Glutamatergic neuron (in vitro differentiated cells): ENCODE measurements around the gene ASTN2. TPM values are rescaled to one million over a fixed set of nuclear protein-coding genes. Genes with fewer than 3 reads are reported as not detected.

Source experiments
- DNase-seq: peaks from one replicate; pipeline ENCODE4 v3.0.0; 2022
- H3K27ac Mint-ChIP-seq: one replicate; pipeline ENCODE4 v1.8.0; 2020; ENCODE audit warnings: mild to moderate bottlenecking, mixed read lengths, inconsistent platforms; ENCODE audit not compliant: unreplicated experiment
- H3K27me3 Mint-ChIP-seq: one replicate; pipeline ENCODE4 v1.8.0; 2020; ENCODE audit warnings: mild to moderate bottlenecking, moderate library complexity, mixed read lengths, inconsistent platforms; ENCODE audit not compliant: unreplicated experiment
- H3K36me3 Mint-ChIP-seq: one replicate; pipeline ENCODE4 v1.8.0; 2020; ENCODE audit warnings: mild to moderate bottlenecking, mixed read lengths, inconsistent platforms; ENCODE audit not compliant: unreplicated experiment
- H3K4me1 Mint-ChIP-seq: one replicate; pipeline ENCODE4 v1.8.0; 2020; ENCODE audit warnings: mild to moderate bottlenecking, low read depth, mixed read lengths, inconsistent platforms; ENCODE audit not compliant: unreplicated experiment
- H3K4me3 Mint-ChIP-seq: one replicate; pipeline ENCODE4 v1.8.0; 2020; ENCODE audit warnings: mild to moderate bottlenecking, mixed read lengths, inconsistent platforms; ENCODE audit not compliant: unreplicated experiment
- H3K9me3 Mint-ChIP-seq: one replicate; pipeline ENCODE4 v1.8.0; 2020; ENCODE audit warnings: mild to moderate bottlenecking, moderate library complexity, mixed read lengths, inconsistent platforms; ENCODE audit not compliant: unreplicated experiment
- CTCF ChIP-seq: fragments of 200-600 bp; sonication (generic); IDR thresholded peaks from one replicate; pipeline ENCODE4 v1.5.0; 2021; ENCODE audit not compliant: partially characterized antibody, unreplicated experiment
- total RNA-seq: library from RNA; stranded (reverse); fragmentation: NEBNext Ultra II Directional; extraction: Animal tissue kit (Norgen Biotek cat#: 25700); gene quantifications from one replicate; pipeline ENCODE4 v1.2.1, GENCODE V29; 2021; ENCODE audit not compliant: unreplicated experiment

The ASTN2 gene
- total RNA-seq, 1 donor from 2014 or later = 134 TPM

DNA sequence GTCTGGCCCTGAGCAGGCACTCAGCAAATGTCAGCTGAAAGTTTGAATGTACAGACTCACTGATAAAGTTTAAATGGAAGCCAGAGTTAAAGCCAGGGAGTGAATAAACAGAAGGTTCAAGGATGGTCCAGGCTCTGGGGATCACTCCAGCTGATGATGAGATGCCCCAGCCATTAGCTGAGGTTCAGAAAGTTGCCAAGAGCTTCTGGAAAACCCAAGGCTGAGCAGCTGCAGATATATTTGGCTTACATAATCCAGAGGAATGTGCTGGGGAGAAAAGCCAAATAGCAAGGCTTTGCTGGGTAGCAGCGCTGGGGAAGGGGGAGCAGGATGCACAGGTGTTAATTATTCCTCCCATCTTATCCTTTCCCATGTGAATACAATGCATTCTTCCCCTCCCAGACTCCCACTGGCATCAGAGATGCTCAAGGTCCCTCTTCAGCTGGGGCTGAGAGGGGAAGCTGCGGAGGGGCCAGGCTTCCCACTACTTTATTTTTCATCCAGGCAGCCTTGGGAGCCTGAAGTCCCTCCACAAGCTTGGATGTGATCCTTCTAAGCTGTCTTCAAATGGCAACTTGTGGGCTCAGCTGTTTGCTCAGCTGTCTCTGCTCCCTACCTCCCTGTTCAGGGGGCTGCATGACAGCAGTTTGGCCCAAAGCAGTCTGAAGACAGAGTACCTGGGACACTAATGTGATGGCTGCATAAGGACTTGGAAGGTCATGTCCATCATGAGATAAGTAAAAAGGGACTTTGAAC, 386.6 kb downstream of the ASTN2 start:
- peaks cover 3% of the 10 kb centered on the region for H3K4me1 Mint-ChIP-seq
- H3K27me3 Mint-ChIP-seq = no peaks in the 10 kb centered on the region
- H3K36me3 Mint-ChIP-seq = no peaks in the 10 kb centered on the region
- H3K4me3 Mint-ChIP-seq = no peak overlapping the region
- TF ChIP-seq CTCF = no peak
- DNase-seq = no peak
- peaks cover 2% of the 10 kb centered on the region for H3K9me3 Mint-ChIP-seq
- no peak overlapping the region for H3K27ac Mint-ChIP-seq

GRCh38 chr9:117021906-117022305, 393.0 kb downstream of the ASTN2 start:
- TF ChIP-seq CTCF = no peak
- no peak for DNase-seq
- H3K9me3 Mint-ChIP-seq = no peaks in the 10 kb centered on the region
- H3K4me3 Mint-ChIP-seq = no peak overlapping the region
- H3K27ac Mint-ChIP-seq = no peak overlapping the region
- H3K27me3 Mint-ChIP-seq = no peaks in the 10 kb centered on the region
- peaks cover 1% of the 10 kb centered on the region for H3K4me1 Mint-ChIP-seq
- no peaks in the 10 kb centered on the region for H3K36me3 Mint-ChIP-seq

GRCh38 chr9:117018966-117019617, 395.8 kb downstream of the ASTN2 start:
- Mint-ChIP-seq H3K4me1 (peaks cover 6% of the 10 kb centered on the region), H3K9me3 (peaks cover 2% of the 10 kb centered on the region), H3K27ac (no peak overlapping the region), H3K27me3 (peaks cover 2% of the 10 kb centered on the region), H3K36me3 (no peaks in the 10 kb centered on the region), H3K4me3 (no peak overlapping the region)
- no peak for TF ChIP-seq CTCF
- DNase-seq = no peak

DNA sequence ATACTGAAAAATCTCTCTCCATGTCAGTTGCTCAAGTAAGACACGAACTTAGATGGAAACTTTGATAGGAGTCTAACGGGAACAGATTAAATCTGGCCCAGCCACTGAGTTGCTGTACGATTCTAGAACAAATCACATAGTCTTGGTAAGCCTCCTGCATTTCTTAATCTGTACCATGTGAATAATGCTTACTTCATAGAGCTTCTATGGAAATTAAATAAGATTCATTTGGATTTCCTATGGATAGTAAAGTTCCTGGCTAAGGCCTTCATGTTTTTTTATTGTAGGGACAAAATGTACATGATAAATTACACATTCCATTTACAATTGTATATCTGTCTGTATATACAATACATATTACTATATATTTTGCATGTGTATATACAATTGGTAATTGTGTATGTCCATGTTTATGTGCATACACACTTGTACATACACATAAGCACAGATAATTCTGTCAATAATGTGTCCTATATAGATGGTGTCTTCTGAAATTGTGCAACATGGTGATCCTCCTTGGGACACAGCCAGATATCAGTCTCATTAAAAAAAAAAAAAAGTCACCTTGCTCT, 397.4 kb downstream of the ASTN2 start:
- peaks cover 2% of the 10 kb centered on the region for H3K27me3 Mint-ChIP-seq
- no peak overlapping the region for H3K4me3 Mint-ChIP-seq
- no peak for DNase-seq
- no peak for TF ChIP-seq CTCF
- no peaks in the 10 kb centered on the region for H3K36me3 Mint-ChIP-seq
- no peak overlapping the region for H3K27ac Mint-ChIP-seq
- peaks cover 6% of the 10 kb centered on the region for H3K9me3 Mint-ChIP-seq
- H3K4me1 Mint-ChIP-seq = peaks cover 16% of the 10 kb centered on the region

GRCh38 chr9:117014061-117014460, 400.8 kb downstream of the ASTN2 start:
- Mint-ChIP-seq H3K4me1 (peaks cover 18% of the 10 kb centered on the region), H3K27me3 (peaks cover 2% of the 10 kb centered on the region), H3K4me3 (no peak overlapping the region), H3K36me3 (no peaks in the 10 kb centered on the region), H3K9me3 (peaks cover 6% of the 10 kb centered on the region), H3K27ac (peak overlapping the region; percentile 64)
- no peak for DNase-seq
- no peak for TF ChIP-seq CTCF
